Neutrophil (primary cell): ENCODE measurements around the gene NPC1.

Experiments
- H3K27ac ChIP-seq: fragments of 200-600 bp; sonication (generic); 2 replicates; pipeline ENCODE4 v1.5.1; 2016; ENCODE audit warnings: mild to moderate bottlenecking, moderate library complexity
- H3K27me3 ChIP-seq: fragments of 200-600 bp; sonication (generic); 2 replicates; pipeline ENCODE4 v1.6.0; 2016; ENCODE audit warnings: mild to moderate bottlenecking
- H3K36me3 ChIP-seq: fragments of 200-600 bp; sonication (generic); 2 replicates; pipeline ENCODE4 v1.5.1; 2017
- H3K4me1 ChIP-seq, 2 experiments: fragments of 200-600 bp in 1 of 2; sonication (generic) in 1 of 2; 1 replicate in 1 of 2; 2 replicates in 1 of 2; pipeline versions ENCODE4 v1.5.1 to v1.6.1; 2013 to 2016; ENCODE audit warnings: low read depth in 1 of 2, low read length in 1 of 2, mild to moderate bottlenecking in 1 of 2, moderate library complexity in 1 of 2; ENCODE audit not compliant: control insufficient read depth in 1 of 2, insufficient read depth in 1 of 2
- H3K4me3 ChIP-seq, 2 experiments: fragments of 200-600 bp in 1 of 2; sonication (generic) in 1 of 2; 1 replicate in 1 of 2; 2 replicates in 1 of 2; pipeline ENCODE4 v1.5.1; 2013 to 2016; ENCODE audit warnings: low read depth in 1 of 2, low read length in 1 of 2, mild to moderate bottlenecking in 1 of 2, moderate library complexity in 1 of 2
- H3K9me3 ChIP-seq: fragments of 200-600 bp; sonication (generic); 2 replicates; pipeline ENCODE4 v1.5.1; 2016
- TF ChIP-seq, protein P1 (sequence below): fragments of 200-600 bp; sonication (generic); IDR thresholded peaks from 2 replicates; pipeline ENCODE4 v1.5.1; 2016; ENCODE audit warnings: antibody characterized with exemption

NPC1 gene

DNA sequence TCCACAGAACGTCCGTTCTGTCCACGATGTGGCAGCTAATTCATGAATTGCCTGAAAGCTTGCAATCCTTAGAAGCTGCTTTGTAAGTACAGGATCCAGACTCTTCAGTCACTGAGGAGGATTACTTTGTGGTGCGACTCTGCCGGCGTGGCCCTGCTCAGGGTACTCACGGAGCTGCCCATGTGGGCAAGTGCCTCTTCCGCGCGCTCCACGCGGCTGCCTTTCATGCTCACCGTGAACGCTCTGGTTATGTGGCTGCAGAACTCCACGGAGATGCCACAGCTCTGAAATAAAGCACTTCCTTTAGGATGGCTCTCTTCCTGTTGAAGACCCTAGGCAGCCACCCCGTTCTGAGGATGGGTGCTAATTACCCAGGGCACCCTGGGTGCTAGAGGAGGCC is 52.0 kb downstream of the NPC1 start:
- H3K4me1 ChIP-seq = peaks cover 8 to 9% of the 10 kb centered on the region in 2 experiments
- H3K9me3 ChIP-seq = no peaks in the 10 kb centered on the region
- no peak overlapping the region for H3K4me3 ChIP-seq
- H3K27me3 ChIP-seq = no peaks in the 10 kb centered on the region
- TF ChIP-seq, protein P1, sequence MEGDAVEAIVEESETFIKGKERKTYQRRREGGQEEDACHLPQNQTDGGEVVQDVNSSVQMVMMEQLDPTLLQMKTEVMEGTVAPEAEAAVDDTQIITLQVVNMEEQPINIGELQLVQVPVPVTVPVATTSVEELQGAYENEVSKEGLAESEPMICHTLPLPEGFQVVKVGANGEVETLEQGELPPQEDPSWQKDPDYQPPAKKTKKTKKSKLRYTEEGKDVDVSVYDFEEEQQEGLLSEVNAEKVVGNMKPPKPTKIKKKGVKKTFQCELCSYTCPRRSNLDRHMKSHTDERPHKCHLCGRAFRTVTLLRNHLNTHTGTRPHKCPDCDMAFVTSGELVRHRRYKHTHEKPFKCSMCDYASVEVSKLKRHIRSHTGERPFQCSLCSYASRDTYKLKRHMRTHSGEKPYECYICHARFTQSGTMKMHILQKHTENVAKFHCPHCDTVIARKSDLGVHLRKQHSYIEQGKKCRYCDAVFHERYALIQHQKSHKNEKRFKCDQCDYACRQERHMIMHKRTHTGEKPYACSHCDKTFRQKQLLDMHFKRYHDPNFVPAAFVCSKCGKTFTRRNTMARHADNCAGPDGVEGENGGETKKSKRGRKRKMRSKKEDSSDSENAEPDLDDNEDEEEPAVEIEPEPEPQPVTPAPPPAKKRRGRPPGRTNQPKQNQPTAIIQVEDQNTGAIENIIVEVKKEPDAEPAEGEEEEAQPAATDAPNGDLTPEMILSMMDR = no peak
- peaks cover 100% of the 10 kb centered on the region for H3K36me3 ChIP-seq
- no peak overlapping the region for H3K27ac ChIP-seq

DNA sequence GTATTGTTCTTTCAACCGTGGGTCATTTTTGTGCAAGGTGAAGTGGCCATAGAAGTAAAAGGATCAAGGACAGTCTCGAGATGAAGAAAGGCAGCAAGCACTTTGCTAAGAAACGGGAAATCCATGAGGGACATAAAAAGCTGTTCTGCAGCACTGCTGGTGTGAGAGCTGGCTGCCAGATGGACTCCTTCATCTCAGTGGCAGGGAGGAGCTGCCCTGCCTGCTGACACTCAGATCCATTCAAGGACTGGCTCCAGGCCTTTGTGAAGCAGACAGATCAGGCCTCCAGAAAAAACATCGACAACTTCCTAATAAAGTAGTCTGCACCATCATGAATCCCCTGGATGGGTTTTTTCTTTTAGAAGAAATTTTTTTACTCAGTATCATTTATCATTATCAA is 53.5 kb downstream of the NPC1 start:
- TF ChIP-seq, protein P1 = no peak

DNA sequence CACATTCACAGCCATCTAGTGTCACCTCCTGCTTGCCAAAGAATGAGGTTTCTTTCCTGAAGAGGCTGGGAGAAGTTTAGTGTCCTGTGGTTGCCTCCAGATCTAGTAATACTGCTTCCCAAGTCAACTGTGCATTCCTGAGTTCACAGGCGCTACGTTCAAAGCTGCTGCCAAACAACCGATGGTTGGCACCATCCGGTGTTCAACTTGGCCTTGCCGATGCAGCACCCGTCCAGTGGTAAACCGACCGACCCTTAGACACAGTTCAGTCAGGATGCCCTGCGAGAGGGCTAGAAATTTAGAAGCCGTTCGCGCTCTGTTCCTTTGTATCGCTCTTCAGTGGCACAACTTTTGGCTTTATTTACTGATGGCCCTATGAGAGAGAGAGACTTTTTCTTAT is 54.4 kb downstream of the NPC1 start:
- TF ChIP-seq, protein P1 = no peak
- H3K27ac ChIP-seq = no peak overlapping the region
- H3K27me3 ChIP-seq = no peaks in the 10 kb centered on the region
- no peaks in the 10 kb centered on the region for H3K9me3 ChIP-seq
- peaks cover 8 to 9% of the 10 kb centered on the region in 2 experiments for H3K4me1 ChIP-seq
- H3K36me3 ChIP-seq = peaks cover 100% of the 10 kb centered on the region
- H3K4me3 ChIP-seq = no peak overlapping the region

More for the DNA sequence above, 53.5 kb downstream of the NPC1 start:
- no peak overlapping the region for H3K4me3 ChIP-seq
- no peak overlapping the region for H3K27ac ChIP-seq
- H3K4me1 ChIP-seq = peaks cover 8 to 9% of the 10 kb centered on the region in 2 experiments
- H3K9me3 ChIP-seq = no peaks in the 10 kb centered on the region
- H3K36me3 ChIP-seq = peaks cover 100% of the 10 kb centered on the region
- H3K27me3 ChIP-seq = no peaks in the 10 kb centered on the region

DNA sequence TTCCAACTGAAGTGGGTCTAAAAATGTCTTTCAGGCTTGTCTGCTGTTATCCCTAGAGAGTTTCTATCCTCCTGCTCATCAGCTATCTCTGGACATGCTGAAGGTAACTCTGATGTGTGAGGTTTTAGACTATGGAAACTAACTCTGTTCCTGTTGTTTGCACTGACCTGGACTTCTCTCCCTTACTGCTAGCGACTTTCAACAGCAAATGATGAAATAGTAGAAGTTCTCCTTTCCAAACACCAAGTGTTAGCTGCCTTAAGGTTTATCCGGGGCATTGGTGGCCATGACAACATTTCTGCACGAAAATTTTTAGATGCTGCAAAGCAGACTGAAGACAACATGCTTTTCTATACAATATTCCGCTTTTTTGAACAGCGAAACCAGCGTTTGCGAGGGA is 56.1 kb downstream of the NPC1 start:
- peaks cover 8 to 9% of the 10 kb centered on the region in 2 experiments for H3K4me1 ChIP-seq
- H3K9me3 ChIP-seq = no peaks in the 10 kb centered on the region
- H3K27ac ChIP-seq = peak overlapping the region; percentile 67
- TF ChIP-seq, protein P1 = no peak
- peaks cover 100% of the 10 kb centered on the region for H3K36me3 ChIP-seq
- H3K4me3 ChIP-seq = no peak overlapping the region
- no peaks in the 10 kb centered on the region for H3K27me3 ChIP-seq

DNA sequence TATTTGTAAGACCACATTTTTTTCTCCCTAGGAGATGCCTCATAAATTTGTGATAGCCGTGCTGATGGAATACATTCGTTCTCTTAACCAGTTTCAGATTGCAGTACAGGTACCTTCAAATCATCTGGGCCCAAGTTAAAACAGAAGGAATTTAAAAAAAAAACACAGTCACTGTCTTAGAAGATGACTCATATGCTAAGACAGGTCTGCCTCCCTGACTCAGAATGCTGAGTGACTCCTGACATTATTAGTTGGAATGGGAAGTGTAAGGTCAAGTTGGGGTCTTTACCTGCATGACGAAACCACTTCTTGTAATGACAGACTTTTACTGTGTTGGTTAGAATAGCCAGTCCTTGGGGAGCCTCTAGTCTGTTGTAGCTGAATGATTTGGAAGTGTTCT is 56.7 kb downstream of the NPC1 start:
- TF ChIP-seq, protein P1 = no peak
- Histone ChIP-seq H3K27ac (peak overlapping the region; percentile 67), H3K36me3 (peaks cover 100% of the 10 kb centered on the region)

More for the DNA sequence above, 56.7 kb downstream of the NPC1 start:
- peaks cover 8 to 9% of the 10 kb centered on the region in 2 experiments for H3K4me1 ChIP-seq
- no peaks in the 10 kb centered on the region for H3K27me3 ChIP-seq
- no peak overlapping the region for H3K4me3 ChIP-seq
- no peaks in the 10 kb centered on the region for H3K9me3 ChIP-seq
